HepG2 (cell line): ENCODE results near the gene CCL3. TPM values are rescaled to one million over a fixed set of nuclear protein-coding genes. Genes with fewer than 3 reads are reported as not detected.
"Not testable (repeated sequence)": the region's sequence is repeated elsewhere in the genome, so short reads cannot be mapped to it uniquely, and the experiment has no call there.

Experiments used
- ATAC-seq: fragments of 200-7000 bp; cut with Tn5 transposase; 3 replicates; pipeline ENCODE4 v1.9.1; 2020; ENCODE audit warnings: mild to moderate bottlenecking, moderate library complexity
- BruUV-seq: library from RNA; stranded (reverse); fragments of 400-500 nt; replicated peaks from 2 replicates; lab custom pipeline; 2021; lab: Mats Ljungman, UMichigan
- CTCF ChIA-PET: fragments of 300-600 bp; formaldehyde crosslinking; extraction: SDS; loops from one replicate; lab custom pipeline; 2021; ENCODE audit warnings: low total read pairs, inconsistent platforms, low intra/inter-chr PET ratio; lab: Yijun Ruan, JAX
- POLR2A ChIA-PET: fragments of 350-600 bp; sonication (Branson Sonifier 250); formaldehyde crosslinking; loops from one replicate; lab custom pipeline; 2020; ENCODE audit warnings: antibody characterized with exemption, inconsistent platforms; lab: Yijun Ruan, JAX
- DNase-seq: peaks from one replicate; pipeline ENCODE4 v3.0.0-alpha.2; 2015; ENCODE audit warnings: low spot score
- FAIRE-seq: peaks from 3 replicates; lab custom pipeline; 2011; peaks lifted over from hg19 to GRCh38; lab: Jason Lieb, UNC
- H2AFZ ChIP-seq: one replicate; pipeline ENCODE4 v1.6.1; 2011; ENCODE audit warnings: low read length, inconsistent platforms
- H3K27ac ChIP-seq: fragments of 300-600 bp; 3 replicates; pipeline ENCODE4 v1.8.0; 2011; ENCODE audit warnings: mixed run types, mild to moderate bottlenecking, mixed read lengths, low read length, inconsistent platforms; ENCODE audit not compliant: insufficient read depth; ENCODE audit errors: extremely low read length
- H3K27me3 ChIP-seq, 2 experiments: fragments of 200-600 bp in 1 of 2; 2 replicates in 1 of 2; 3 replicates in 1 of 2; pipeline versions ENCODE4 v1.6.0 to v1.8.0; 2011; ENCODE audit warnings: low read length in 2 of 2, mild to moderate bottlenecking in 2 of 2, moderate library complexity in 2 of 2, inconsistent platforms in 1 of 2; ENCODE audit not compliant: insufficient read depth in 2 of 2, control insufficient read depth in 1 of 2
- H3K36me3 ChIP-seq, 2 experiments: fragments of 200-600 bp in 1 of 2; replicated peaks in 1 of 2; 2 replicates in 1 of 2; 3 replicates in 1 of 2; pipeline versions ENCODE4 v1.5.1 to v1.8.0; 2011; ENCODE audit warnings: low read length in 2 of 2, inconsistent platforms in 1 of 2; ENCODE audit not compliant: insufficient read depth in 2 of 2, control insufficient read depth in 1 of 2
- H3K4me1 ChIP-seq: 2 replicates; pipeline ENCODE4 v1.5.1; 2012; ENCODE audit warnings: low read length, inconsistent platforms; ENCODE audit not compliant: insufficient read depth
- H3K4me2 ChIP-seq: 2 replicates; pipeline ENCODE4 v1.6.0; 2011; ENCODE audit warnings: low read depth, low read length, inconsistent platforms
- H3K4me3 ChIP-seq, 3 experiments: fragments of 200-600 bp in 1 of 3; sonication (generic), shearing (Covaris generic) in 1 of 3; replicated peaks in 1 of 3; 2 replicates each; pipeline ENCODE4 v1.5.1; 2011 to 2016; ENCODE audit warnings: low read length in 3 of 3, inconsistent platforms in 2 of 3, low read depth in 2 of 3, mild to moderate bottlenecking in 2 of 3, control low read depth in 1 of 3, mixed read lengths in 1 of 3; ENCODE audit not compliant: insufficient read depth in 1 of 3
- H3K79me2 ChIP-seq: one replicate; pipeline ENCODE4 v1.6.1; 2011; ENCODE audit warnings: low read length, inconsistent platforms; ENCODE audit not compliant: insufficient read depth
- H3K9ac ChIP-seq: 2 replicates; pipeline ENCODE4 v1.6.0; 2011; ENCODE audit warnings: mild to moderate bottlenecking, low read depth, low read length, inconsistent platforms; ENCODE audit not compliant: insufficient read depth
- H3K9me3 ChIP-seq: 2 replicates; pipeline ENCODE4 v1.5.1; 2012; ENCODE audit warnings: mild to moderate bottlenecking, low read length
- H4K20me1 ChIP-seq: 2 replicates; pipeline ENCODE4 v1.6.0; 2011; ENCODE audit warnings: inconsistent platforms, mild to moderate bottlenecking, low read length, moderate library complexity; ENCODE audit not compliant: insufficient read depth
- BCL6 ChIP-seq: IDR thresholded peaks from 2 replicates; pipeline ENCODE4 v1.6.1; 2016; ENCODE audit warnings: missing genetic modification reagents, missing compliant biosample characterization
- NFE2L1 ChIP-seq: sonication (generic); formaldehyde crosslinking; IDR thresholded peaks from 2 replicates; pipeline ENCODE4 v1.4.0; 2020; ENCODE audit warnings: missing genetic modification reagents, mild to moderate bottlenecking, borderline replicate concordance
- TCF7 ChIP-seq: sonication (generic); IDR thresholded peaks from 2 replicates; pipeline ENCODE4 v1.6.1; 2016; ENCODE audit warnings: antibody characterized with exemption, low read depth
- WGBS: methylation state at CpG from one replicate; pipeline ENCODE4 v1.1.6; 2017; ENCODE audit warnings: low lambda C conversion rate; 5-methylcytosine and 5-hydroxymethylcytosine counted together
- in situ Hi-C: cut with HindIII; loops from 2 replicates; pipeline ENCODE4 v1.10.0; 2017; ENCODE audit warnings: low pct_unique_long_range_greater_than_20kb; ENCODE audit not compliant: extremely low pct_ligation_motif_present
- intact Hi-C: fragments of 100-400 bp; cut with micrococcal nuclease; formaldehyde crosslinking; loops from one replicate; pipeline ENCODE4 v1.10.0; 2022; ENCODE audit not compliant: unreplicated experiment
- polyA plus RNA-seq, 8 experiments: library from polyadenylated mRNA; depleted of rRNA in 3 of 8; stranded (reverse) in 7 of 8; unstranded in 1 of 8; fragments of >200 nt; fragmentation: Illumina TruSeq in 4 of 8; extraction: Trizol in 4 of 8; gene quantifications; 2 replicates each; pipeline versions ENCODE4 v1.2.1 to v1.2.3, GENCODE V29; 2011 to 2016; ENCODE audit warnings: low read depth in 4 of 8, missing spikeins in 1 of 8, mixed read lengths in 1 of 8; ENCODE audit not compliant: insufficient read depth in 1 of 8
- total RNA-seq, 5 experiments: library from RNA; depleted of rRNA; stranded (reverse); fragments of >200 nt; fragmentation: Illumina TruSeq; extraction: Trizol; gene quantifications; 2 replicates each; pipeline ENCODE4 v1.2.3, GENCODE V29; 2016; ENCODE audit warnings: low read depth in 1 of 5
- TF ChIP-seq, protein P1 (sequence below): sonication (generic); formaldehyde crosslinking; IDR thresholded peaks from 2 replicates; pipeline ENCODE4 v1.4.0; 2020; ENCODE audit warnings: missing genetic modification reagents, mild to moderate bottlenecking, borderline replicate concordance

Gene CCL3
- total and polyA plus RNA-seq, 2 of the 13 experiments (the other 11 are each of a cell fraction or from before 2014, with no cell fraction given), result not detected

DNA sequence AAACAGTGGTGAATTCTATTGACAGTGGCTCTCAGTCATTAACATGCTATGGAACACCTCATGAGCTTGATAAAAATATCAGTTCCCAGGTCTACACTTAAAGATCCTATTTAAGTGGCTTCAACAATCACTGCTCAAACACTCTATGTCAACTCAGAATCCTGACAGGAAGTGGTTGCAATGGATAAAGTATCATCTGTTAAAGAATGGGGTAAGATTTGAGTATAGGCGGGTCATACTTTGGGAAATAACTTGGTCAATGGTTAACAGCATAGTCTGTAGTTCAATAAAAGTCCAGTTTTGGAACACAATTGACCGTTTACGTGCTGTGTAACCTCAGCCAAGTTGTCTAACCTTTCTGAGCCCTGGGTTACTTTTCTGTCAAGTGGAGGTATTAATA lies 2.5 kb downstream of the CCL3 start:
- no CpG with 5 or more reads among the region's 3 CpGs for WGBS
- H3K27me3 ChIP-seq, FAIRE-seq, H2AFZ ChIP-seq, ATAC-seq, H3K4me3 ChIP-seq, H3K27ac ChIP-seq, H3K79me2 ChIP-seq, H3K9ac ChIP-seq, H3K36me3 ChIP-seq, H4K20me1 ChIP-seq, intact Hi-C loops, CTCF ChIA-PET, H3K9me3 ChIP-seq, POLR2A ChIA-PET, H3K4me1 ChIP-seq, DNase-seq, in situ Hi-C loops, BruUV-seq, H3K4me2 ChIP-seq: not testable (repeated sequence)

DNA sequence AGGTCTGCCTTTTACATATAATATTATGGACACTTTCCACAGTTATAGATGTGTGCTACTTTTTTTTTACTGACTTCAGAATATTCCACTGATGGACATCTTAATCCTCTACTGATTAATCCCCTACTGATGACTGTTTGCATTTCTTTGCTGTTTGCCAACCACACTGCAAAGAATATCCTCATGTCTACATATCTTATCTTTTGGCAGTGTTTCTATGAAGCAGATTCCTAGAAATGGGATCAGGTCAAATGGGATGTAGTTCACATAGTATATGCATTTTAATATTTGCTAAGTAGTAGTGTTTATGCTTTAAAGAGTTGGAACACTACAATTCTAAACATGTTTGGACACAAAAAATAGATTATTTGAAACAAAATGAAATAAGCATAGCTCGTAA lies 3.2 kb downstream of the CCL3 start:
- ATAC-seq (no peak), FAIRE-seq (no peak), DNase-seq (no peak)
- Histone ChIP-seq H4K20me1 (no peaks in the 10 kb centered on the region), H3K27ac (no peak overlapping the region), H3K36me3 (no peaks in the 10 kb centered on the region), H3K4me2 (no peak overlapping the region), H3K9ac (no peak overlapping the region), H3K4me1 (peaks cover 6% of the 10 kb centered on the region; the same call in 1 of the 2 replicates), H2AFZ (no peak overlapping the region), H3K9me3 (no peaks in the 10 kb centered on the region), H3K79me2 (no peaks in the 10 kb centered on the region), H3K27me3 (no peaks in the 10 kb centered on the region), H3K4me3 (no peak overlapping the region)
- 45% methylated on average over 1 of the region's 1 CpG for WGBS
- intact Hi-C loops (no loop called here), in situ Hi-C loops (no loop called here)
- ChIA-PET CTCF (no interaction called here), POLR2A (no interaction called here)
- BruUV-seq, result no TSS peak
- TF ChIP-seq BCL6 (CRISPR knock-in tag), result peak; percentile 29; the same call in 1 of the 2 replicates
- TF ChIP-seq NFE2L1 (CRISPR knock-in tag), result no peak
- TF ChIP-seq, protein P1, sequence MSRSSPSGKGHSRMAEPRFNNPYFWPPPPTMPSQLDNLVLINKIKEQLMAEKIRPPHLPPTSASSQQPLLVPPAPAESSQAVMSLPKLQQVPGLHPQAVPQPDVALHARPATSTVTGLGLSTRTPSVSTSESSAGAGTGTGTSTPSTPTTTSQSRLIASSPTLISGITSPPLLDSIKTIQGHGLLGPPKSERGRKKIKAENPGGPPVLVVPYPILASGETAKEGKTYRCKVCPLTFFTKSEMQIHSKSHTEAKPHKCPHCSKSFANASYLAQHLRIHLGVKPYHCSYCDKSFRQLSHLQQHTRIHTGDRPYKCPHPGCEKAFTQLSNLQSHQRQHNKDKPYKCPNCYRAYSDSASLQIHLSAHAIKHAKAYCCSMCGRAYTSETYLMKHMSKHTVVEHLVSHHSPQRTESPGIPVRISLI (CRISPR knock-in tag), result no peak
- no peak for TF ChIP-seq TCF7
